Measurements from ENCODE around the gene TFB1M. TPM values are rescaled to one million over a fixed set of nuclear protein-coding genes. Genes with fewer than 3 reads are reported as not detected.
"Not testable (repeated sequence)": the region's sequence is repeated elsewhere in the genome, so short reads cannot be mapped to it uniquely, and the experiment has no call there.

TFB1M gene
- total and polyA plus RNA-seq, 2 experiments from 2014 or later: 10.3 to 11.2 TPM

DNA sequence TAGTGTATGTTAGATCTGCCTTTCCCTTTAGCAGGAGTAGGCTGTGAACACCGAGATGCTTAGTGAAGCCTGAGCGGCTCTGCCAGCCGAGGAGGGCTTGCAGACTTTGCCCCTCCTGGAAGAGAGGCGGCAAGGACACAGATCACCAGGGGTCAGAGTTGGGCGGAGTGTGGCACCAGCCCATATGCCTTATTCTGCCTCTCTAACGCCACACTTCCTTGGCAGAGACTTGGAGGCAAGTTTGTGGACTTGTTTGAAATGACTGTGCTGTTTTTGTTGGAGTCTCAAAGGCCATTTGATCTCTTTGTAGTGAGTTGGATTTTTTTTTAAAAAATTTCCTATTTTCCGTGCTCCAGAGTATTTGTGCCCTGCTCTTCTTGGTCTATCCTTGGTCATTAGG lies 95.0 kb downstream of the TFB1M start:
- Histone ChIP-seq H3K4me2 (no peak overlapping the region), H3K79me2 (no peaks in the 10 kb centered on the region), H4K20me1 (ENCODE audit: insufficient read depth, poor library complexity, severe bottlenecking) (no peaks in the 10 kb centered on the region), H3K4me3 (no peak overlapping the region), H3K27ac (no peak overlapping the region), H2AFZ (no peak overlapping the region), H3K27me3 (no peaks in the 10 kb centered on the region), H3K36me3 (replicated peaks; ENCODE audit: insufficient read depth, low read depth) (no peaks in the 10 kb centered on the region), H3K4me1 (ENCODE audit: insufficient read depth) (peaks cover 4% of the 10 kb centered on the region), H3K9me2 (replicated peaks; ENCODE audit: insufficient read depth) (no peaks in the 10 kb centered on the region), H3K9me3 (ENCODE audit: low read depth) (no peaks in the 10 kb centered on the region)
- TF ChIP-seq EZH2phosphoT487 (IDR thresholded peaks at IDR 0.05; ENCODE audit: low read depth, severe bottlenecking, unreplicated experiment) (no peak), EZH2 (IDR thresholded peaks at IDR 0.05; ENCODE audit: borderline replicate concordance) (no peak)
- TF ChIP-seq, protein P1, sequence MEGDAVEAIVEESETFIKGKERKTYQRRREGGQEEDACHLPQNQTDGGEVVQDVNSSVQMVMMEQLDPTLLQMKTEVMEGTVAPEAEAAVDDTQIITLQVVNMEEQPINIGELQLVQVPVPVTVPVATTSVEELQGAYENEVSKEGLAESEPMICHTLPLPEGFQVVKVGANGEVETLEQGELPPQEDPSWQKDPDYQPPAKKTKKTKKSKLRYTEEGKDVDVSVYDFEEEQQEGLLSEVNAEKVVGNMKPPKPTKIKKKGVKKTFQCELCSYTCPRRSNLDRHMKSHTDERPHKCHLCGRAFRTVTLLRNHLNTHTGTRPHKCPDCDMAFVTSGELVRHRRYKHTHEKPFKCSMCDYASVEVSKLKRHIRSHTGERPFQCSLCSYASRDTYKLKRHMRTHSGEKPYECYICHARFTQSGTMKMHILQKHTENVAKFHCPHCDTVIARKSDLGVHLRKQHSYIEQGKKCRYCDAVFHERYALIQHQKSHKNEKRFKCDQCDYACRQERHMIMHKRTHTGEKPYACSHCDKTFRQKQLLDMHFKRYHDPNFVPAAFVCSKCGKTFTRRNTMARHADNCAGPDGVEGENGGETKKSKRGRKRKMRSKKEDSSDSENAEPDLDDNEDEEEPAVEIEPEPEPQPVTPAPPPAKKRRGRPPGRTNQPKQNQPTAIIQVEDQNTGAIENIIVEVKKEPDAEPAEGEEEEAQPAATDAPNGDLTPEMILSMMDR (IDR thresholded peaks at IDR 0.05; ENCODE audit: poor library complexity): no peak
- no peak for DNase-seq (ENCODE audit: low spot score)
- WGBS (ENCODE audit: low lambda C conversion rate, missing lambda C conversion rate): 98% methylated on average over 7 of the region's 7 CpGs

DNA sequence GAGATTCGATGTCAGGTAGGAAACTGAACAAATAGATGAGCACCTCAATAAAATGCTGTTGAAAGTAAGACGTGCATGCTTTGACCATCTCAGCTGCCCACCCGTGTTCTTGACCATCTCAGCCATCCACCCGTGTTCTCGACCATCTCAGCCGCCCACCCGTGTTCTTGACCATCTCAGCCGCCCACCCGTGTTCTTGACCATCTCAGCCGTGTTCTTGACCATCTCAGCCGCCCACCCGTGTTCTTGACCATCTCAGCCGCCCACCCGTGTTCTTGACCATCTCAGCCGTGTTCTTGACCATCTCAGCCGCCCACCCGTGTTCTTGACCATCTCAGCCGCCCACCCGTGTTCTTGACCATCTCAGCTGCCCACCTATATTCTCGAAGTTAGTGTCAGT lies 95.6 kb downstream of the TFB1M start:
- H3K4me2 ChIP-seq; H2AFZ ChIP-seq; H3K36me3 ChIP-seq (replicated peaks; ENCODE audit: insufficient read depth, low read depth); H3K9me3 ChIP-seq (ENCODE audit: low read depth); H3K9me2 ChIP-seq (replicated peaks; ENCODE audit: insufficient read depth); H3K27ac ChIP-seq; H3K27me3 ChIP-seq; H4K20me1 ChIP-seq (ENCODE audit: insufficient read depth, poor library complexity, severe bottlenecking); H3K4me1 ChIP-seq (ENCODE audit: insufficient read depth); H3K4me3 ChIP-seq; H3K79me2 ChIP-seq; DNase-seq (ENCODE audit: low spot score): not testable (repeated sequence)
- WGBS (ENCODE audit: low lambda C conversion rate, missing lambda C conversion rate): 89% methylated on average over 12 of the region's 20 CpGs

DNA sequence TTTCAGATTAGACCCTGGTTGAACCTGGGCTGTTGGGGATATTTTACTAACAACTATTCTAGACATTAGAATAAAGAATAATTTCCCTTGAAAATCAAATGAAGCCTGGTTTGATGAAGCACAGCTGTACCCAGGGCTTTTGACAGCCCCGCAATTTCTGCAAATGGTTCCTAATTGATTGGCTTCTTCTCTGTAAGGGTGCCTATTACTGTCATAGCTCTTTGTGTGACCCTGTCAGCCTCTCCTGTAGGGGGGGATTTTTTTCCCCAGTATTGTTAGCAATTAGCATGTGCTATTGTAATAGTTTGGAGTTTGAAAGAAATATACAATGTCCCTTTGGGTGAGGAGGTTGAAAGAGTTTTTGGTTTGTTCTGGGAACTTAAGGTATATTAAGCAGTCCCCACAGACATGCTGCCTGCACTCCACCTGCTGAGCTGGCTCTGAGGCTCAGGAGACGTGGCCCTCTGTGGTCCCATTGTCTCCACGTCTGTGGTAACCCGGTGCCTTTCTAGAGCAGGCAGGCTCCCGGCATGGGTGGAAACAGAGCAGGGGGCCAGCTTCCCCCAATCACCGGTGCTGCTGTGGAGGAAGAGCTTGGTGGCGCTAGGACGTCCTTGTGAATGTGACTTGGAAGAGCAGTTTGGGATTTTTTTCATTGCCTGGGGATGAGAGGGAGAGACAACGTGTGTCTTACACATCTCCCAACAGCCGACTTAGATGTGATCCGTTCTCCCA lies 97.8 kb downstream of the TFB1M start:
- Histone ChIP-seq H3K9me2 (replicated peaks; ENCODE audit: insufficient read depth) (no peaks in the 10 kb centered on the region), H3K4me2 (no peak overlapping the region), H3K4me1 (ENCODE audit: insufficient read depth) (no peaks in the 10 kb centered on the region), H3K36me3 (replicated peaks; ENCODE audit: insufficient read depth, low read depth) (no peaks in the 10 kb centered on the region), H4K20me1 (ENCODE audit: insufficient read depth, poor library complexity, severe bottlenecking) (no peaks in the 10 kb centered on the region), H3K79me2 (no peaks in the 10 kb centered on the region), H2AFZ (no peak overlapping the region), H3K4me3 (no peak overlapping the region), H3K27me3 (no peaks in the 10 kb centered on the region), H3K9me3 (ENCODE audit: low read depth) (no peaks in the 10 kb centered on the region), H3K27ac (no peak overlapping the region)
- no peak for DNase-seq (ENCODE audit: low spot score)
- TF ChIP-seq EZH2phosphoT487 (IDR thresholded peaks at IDR 0.05; ENCODE audit: low read depth, severe bottlenecking, unreplicated experiment): no peak
- TF ChIP-seq, protein P1 (IDR thresholded peaks at IDR 0.05; ENCODE audit: poor library complexity): no peak
- TF ChIP-seq EZH2 (IDR thresholded peaks at IDR 0.05; ENCODE audit: borderline replicate concordance): no peak
- WGBS (ENCODE audit: low lambda C conversion rate, missing lambda C conversion rate): 48% methylated on average over 11 of the region's 11 CpGs

- H3K36me3 ChIP-seq (replicated peaks; ENCODE audit: insufficient read depth, low read depth): no peaks in the 10 kb centered on the region
- H4K20me1 ChIP-seq (ENCODE audit: insufficient read depth, poor library complexity, severe bottlenecking): no peaks in the 10 kb centered on the region
- no peaks in the 10 kb centered on the region for H3K27me3 ChIP-seq
- WGBS (ENCODE audit: low lambda C conversion rate, missing lambda C conversion rate): 87% methylated on average over 4 of the region's 4 CpGs
- H3K79me2 ChIP-seq: no peaks in the 10 kb centered on the region
- no peaks in the 10 kb centered on the region for H3K9me2 ChIP-seq (replicated peaks; ENCODE audit: insufficient read depth)
- no peak for DNase-seq (ENCODE audit: low spot score)
- H3K27ac ChIP-seq: no peak overlapping the region
- H3K4me2 ChIP-seq: no peak overlapping the region
- no peaks in the 10 kb centered on the region for H3K4me1 ChIP-seq (ENCODE audit: insufficient read depth)
- H3K9me3 ChIP-seq (ENCODE audit: low read depth): no peaks in the 10 kb centered on the region
- no peak for TF ChIP-seq EZH2phosphoT487 (IDR thresholded peaks at IDR 0.05; ENCODE audit: low read depth, severe bottlenecking, unreplicated experiment)
- TF ChIP-seq, protein P1 (IDR thresholded peaks at IDR 0.05; ENCODE audit: poor library complexity): no peak
- no peak for TF ChIP-seq EZH2 (IDR thresholded peaks at IDR 0.05; ENCODE audit: borderline replicate concordance)
- H2AFZ ChIP-seq: no peak overlapping the region
- H3K4me3 ChIP-seq: no peak overlapping the region
These were observed 98.4 kb downstream of the TFB1M start for GRCh38 chr6:155215906-155216305.

Data from hepatocyte (in vitro differentiated cells).